T-helper 2 cell treated with Interferon-gamma antibody and Interleukin-4, amounts not matched to agents 5 μg/mL and 100 μg/mL, for 36 hours (primary cell): ENCODE results near the gene TTC39C.
"Not testable (repeated sequence)": the region's sequence is repeated elsewhere in the genome, so short reads cannot be mapped to it uniquely, and the experiment has no call there.

Experiments
- DNase-seq: peaks from one replicate; pipeline ENCODE4 v3.0.0; 2021; ENCODE audit warnings: low spot score
- H3K27ac Mint-ChIP-seq: one replicate; pipeline ENCODE4 v1.8.0; 2021; ENCODE audit warnings: mild to moderate bottlenecking, mixed read lengths
- H3K27me3 Mint-ChIP-seq: one replicate; pipeline ENCODE4 v1.8.0; 2021; ENCODE audit warnings: low read depth, mixed read lengths
- H3K36me3 Mint-ChIP-seq: one replicate; pipeline ENCODE4 v1.8.0; 2021; ENCODE audit warnings: low read depth, mixed read lengths
- H3K4me1 Mint-ChIP-seq: one replicate; pipeline ENCODE4 v1.8.0; 2021; ENCODE audit warnings: low read depth, mixed read lengths
- H3K4me3 Mint-ChIP-seq: one replicate; pipeline ENCODE4 v1.8.0; 2022; ENCODE audit warnings: mild to moderate bottlenecking, moderate library complexity, mixed read lengths
- H3K9me3 Mint-ChIP-seq: one replicate; pipeline ENCODE4 v1.8.0; 2021; ENCODE audit warnings: mixed read lengths

The TTC39C gene

GRCh38 chr18:24039671-24040070 is 25.1 kb downstream of the TTC39C start:
- DNase-seq: no peak
- Mint-ChIP-seq H3K9me3 (no peaks in the 10 kb centered on the region), H3K36me3 (peaks cover 11% of the 10 kb centered on the region), H3K4me1 (peaks cover 15% of the 10 kb centered on the region), H3K27ac (no peak overlapping the region), H3K27me3 (no peaks in the 10 kb centered on the region), H3K4me3 (no peak overlapping the region)

GRCh38 chr18:24041691-24042090 is 27.1 kb downstream of the TTC39C start:
- Mint-ChIP-seq H3K27ac (no peak overlapping the region), H3K36me3 (peaks cover 10% of the 10 kb centered on the region), H3K27me3 (no peaks in the 10 kb centered on the region), H3K9me3 (no peaks in the 10 kb centered on the region), H3K4me3 (no peak overlapping the region), H3K4me1 (peaks cover 15% of the 10 kb centered on the region)
- DNase-seq: no peak

DNA sequence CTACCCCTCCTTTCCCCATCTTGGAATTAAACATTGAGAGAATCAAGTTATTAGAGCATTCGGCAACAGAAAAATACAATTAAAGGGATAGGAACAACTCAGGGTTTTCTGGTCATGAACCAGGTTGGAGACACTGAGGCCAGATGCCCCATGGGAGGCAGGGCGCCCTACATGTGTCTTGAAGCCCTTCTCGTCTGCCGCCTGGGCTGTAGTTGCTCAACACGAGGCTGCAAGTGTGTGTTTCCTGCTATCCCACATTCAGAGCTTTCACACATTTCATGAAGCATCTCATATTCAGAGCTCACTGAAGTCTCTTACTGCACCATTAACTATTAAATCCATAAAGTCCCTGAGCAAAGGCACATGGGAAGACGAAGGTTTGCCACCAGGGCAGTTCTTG is 28.8 kb downstream of the TTC39C start:
- no peak for DNase-seq
- peaks cover 15% of the 10 kb centered on the region for H3K4me1 Mint-ChIP-seq
- H3K4me3 Mint-ChIP-seq: no peak overlapping the region
- peaks cover 7% of the 10 kb centered on the region for H3K36me3 Mint-ChIP-seq
- H3K27me3 Mint-ChIP-seq: no peaks in the 10 kb centered on the region
- no peak overlapping the region for H3K27ac Mint-ChIP-seq
- H3K9me3 Mint-ChIP-seq: no peaks in the 10 kb centered on the region

- Mint-ChIP-seq H3K27ac (no peak overlapping the region), H3K4me1 (peaks cover 25% of the 10 kb centered on the region), H3K36me3 (peaks cover 10% of the 10 kb centered on the region), H3K4me3 (no peak overlapping the region), H3K9me3 (no peaks in the 10 kb centered on the region), H3K27me3 (no peaks in the 10 kb centered on the region)
- DNase-seq: no peak
These were observed 33.7 kb downstream of the TTC39C start for GRCh38 chr18:24048261-24048660.

DNA sequence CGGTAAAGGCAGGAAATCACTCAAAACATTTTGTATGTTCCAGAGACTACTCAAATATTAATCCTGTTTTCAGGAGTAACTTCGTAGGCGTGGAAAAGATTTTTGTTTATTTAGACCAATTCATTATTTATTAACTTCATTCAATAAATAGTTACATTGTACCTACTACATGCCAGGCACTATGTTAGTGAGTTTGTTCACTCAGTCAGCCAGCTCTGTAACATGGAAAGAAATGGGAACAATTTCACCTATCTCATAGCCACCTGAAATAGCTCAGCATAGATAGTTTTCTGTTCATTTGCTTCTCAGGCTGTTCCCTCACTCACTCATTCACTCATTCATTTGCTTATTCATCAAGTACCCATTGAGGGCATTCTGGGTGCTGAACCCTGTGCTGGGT is 34.6 kb downstream of the TTC39C start:
- Mint-ChIP-seq H3K4me3 (no peak overlapping the region), H3K9me3 (no peaks in the 10 kb centered on the region), H3K27ac (no peak overlapping the region), H3K27me3 (no peaks in the 10 kb centered on the region), H3K4me1 (peaks cover 33% of the 10 kb centered on the region), H3K36me3 (peaks cover 10% of the 10 kb centered on the region)
- DNase-seq: no peak

DNA sequence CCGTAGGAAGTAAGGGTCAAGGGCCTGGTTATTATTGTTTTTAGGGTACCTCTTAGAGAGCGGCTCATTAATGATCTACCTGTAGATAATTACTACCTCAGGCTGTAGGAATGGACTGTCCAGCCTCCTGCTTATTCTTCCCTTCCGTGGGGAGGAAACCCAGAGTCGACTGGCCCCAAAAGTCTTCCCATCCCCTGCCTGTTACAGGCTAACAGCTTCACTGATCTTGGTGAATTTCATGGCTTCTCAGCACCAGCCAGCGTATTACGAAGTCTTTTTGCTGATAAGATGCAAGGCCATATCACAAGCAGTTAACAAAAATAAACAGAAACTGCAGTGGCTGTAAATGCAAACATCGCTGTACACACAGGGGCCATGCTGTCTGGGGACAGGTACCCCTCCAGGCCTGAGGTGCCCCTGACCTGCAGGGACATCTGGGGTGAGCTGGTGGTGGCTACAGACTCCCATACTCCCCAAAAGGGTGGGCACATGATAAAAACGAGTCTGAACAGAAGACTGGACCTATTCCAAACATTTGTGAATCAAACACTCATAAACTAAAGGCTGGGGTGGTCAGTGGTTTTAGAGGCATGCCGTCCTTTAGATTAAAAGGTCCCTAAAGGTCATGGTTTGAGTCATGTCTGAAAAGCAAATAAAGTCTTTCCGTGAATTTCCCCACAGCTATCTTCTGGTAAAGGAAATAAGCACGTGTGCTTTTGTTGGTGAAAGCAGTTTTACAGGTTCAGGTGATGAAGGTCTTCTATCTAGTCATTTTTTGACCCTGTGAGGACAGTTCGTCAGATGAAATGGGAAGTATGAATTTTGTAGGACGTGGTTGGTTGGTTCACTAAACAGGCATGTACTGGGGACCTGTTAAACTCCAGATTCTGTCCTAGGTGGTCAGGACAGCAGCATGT is 36.7 kb downstream of the TTC39C start:
- H3K4me3 Mint-ChIP-seq: no peak overlapping the region
- H3K4me1 Mint-ChIP-seq: peaks cover 52% of the 10 kb centered on the region
- DNase-seq: peak; percentile 18

DNA sequence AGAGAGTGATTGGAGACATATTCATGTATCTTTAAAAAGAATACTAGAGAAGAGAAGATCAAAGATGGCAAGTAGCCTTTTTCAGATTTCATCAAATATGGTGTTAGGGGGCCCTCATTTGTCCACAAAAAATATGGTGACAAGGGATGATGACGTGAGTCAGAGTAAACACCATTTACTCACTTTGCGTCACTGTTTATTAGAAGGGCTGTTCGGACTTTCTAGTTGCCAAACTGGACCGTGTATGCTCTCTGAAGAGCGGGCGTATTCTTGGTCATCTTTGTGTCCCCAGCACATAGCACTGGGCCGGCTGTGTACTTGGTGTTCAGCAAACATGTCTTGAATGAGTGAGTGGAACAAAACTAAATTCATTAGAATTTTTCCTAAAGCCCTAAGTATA is 37.5 kb downstream of the TTC39C start:
- H3K4me3 Mint-ChIP-seq: no peak overlapping the region
- H3K27ac Mint-ChIP-seq: no peak overlapping the region
- no peaks in the 10 kb centered on the region for H3K27me3 Mint-ChIP-seq
- no peaks in the 10 kb centered on the region for H3K9me3 Mint-ChIP-seq
- H3K36me3 Mint-ChIP-seq: peaks cover 8% of the 10 kb centered on the region
- H3K4me1 Mint-ChIP-seq: peaks cover 55% of the 10 kb centered on the region
- DNase-seq: no peak

More for the DNA sequence above, 36.7 kb downstream of the TTC39C start:
- H3K36me3 Mint-ChIP-seq: peaks cover 8% of the 10 kb centered on the region
- H3K9me3 Mint-ChIP-seq: no peaks in the 10 kb centered on the region
- no peaks in the 10 kb centered on the region for H3K27me3 Mint-ChIP-seq
- no peak overlapping the region for H3K27ac Mint-ChIP-seq

- DNase-seq: no peak
- H3K9me3 Mint-ChIP-seq: no peaks in the 10 kb centered on the region
- peaks cover 16% of the 10 kb centered on the region for H3K36me3 Mint-ChIP-seq
- H3K4me1 Mint-ChIP-seq: peaks cover 55% of the 10 kb centered on the region
- no peak overlapping the region for H3K4me3 Mint-ChIP-seq
- H3K27me3 Mint-ChIP-seq: no peaks in the 10 kb centered on the region
- H3K27ac Mint-ChIP-seq: no peak overlapping the region
These were observed 38.7 kb downstream of the TTC39C start for GRCh38 chr18:24053211-24053610.

DNA sequence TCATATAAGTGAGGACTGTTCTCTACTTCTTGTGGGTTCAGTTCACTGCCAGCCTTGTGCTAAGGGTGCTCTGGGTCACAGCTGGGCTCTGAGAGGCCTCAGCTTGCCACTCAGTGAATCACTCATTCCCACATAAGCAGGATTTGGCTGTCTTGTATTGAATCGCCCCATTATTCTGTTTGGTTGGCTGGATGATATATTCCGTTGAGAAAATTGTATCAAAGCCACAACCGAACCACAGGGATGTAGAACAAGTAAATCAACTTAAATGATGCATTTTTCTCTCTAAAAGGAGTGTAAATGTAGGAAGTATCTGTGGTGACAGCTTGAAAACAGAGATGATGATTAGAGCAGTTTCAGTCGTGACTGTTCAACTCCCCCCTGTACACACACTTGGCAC is 39.6 kb downstream of the TTC39C start:
- no peaks in the 10 kb centered on the region for H3K9me3 Mint-ChIP-seq
- peak; percentile 45 for DNase-seq
- no peak overlapping the region for H3K27ac Mint-ChIP-seq
- H3K4me3 Mint-ChIP-seq: no peak overlapping the region
- H3K4me1 Mint-ChIP-seq: peaks cover 55% of the 10 kb centered on the region
- no peaks in the 10 kb centered on the region for H3K27me3 Mint-ChIP-seq
- H3K36me3 Mint-ChIP-seq: peaks cover 16% of the 10 kb centered on the region

GRCh38 chr18:24055009-24055804 is 40.7 kb downstream of the TTC39C start:
- DNase-seq: no peak
- Mint-ChIP-seq H3K27me3 (no peaks in the 10 kb centered on the region), H3K4me3 (no peak overlapping the region), H3K4me1 (peaks cover 57% of the 10 kb centered on the region), H3K9me3 (no peaks in the 10 kb centered on the region), H3K27ac (no peak overlapping the region), H3K36me3 (peaks cover 19% of the 10 kb centered on the region)

GRCh38 chr18:24055878-24056277 is 41.3 kb downstream of the TTC39C start:
- H3K4me3 Mint-ChIP-seq: no peak overlapping the region
- H3K9me3 Mint-ChIP-seq: no peaks in the 10 kb centered on the region
- H3K36me3 Mint-ChIP-seq: peaks cover 18% of the 10 kb centered on the region
- peaks cover 55% of the 10 kb centered on the region for H3K4me1 Mint-ChIP-seq
- H3K27ac Mint-ChIP-seq: no peak overlapping the region
- no peaks in the 10 kb centered on the region for H3K27me3 Mint-ChIP-seq
- DNase-seq: no peak

DNA sequence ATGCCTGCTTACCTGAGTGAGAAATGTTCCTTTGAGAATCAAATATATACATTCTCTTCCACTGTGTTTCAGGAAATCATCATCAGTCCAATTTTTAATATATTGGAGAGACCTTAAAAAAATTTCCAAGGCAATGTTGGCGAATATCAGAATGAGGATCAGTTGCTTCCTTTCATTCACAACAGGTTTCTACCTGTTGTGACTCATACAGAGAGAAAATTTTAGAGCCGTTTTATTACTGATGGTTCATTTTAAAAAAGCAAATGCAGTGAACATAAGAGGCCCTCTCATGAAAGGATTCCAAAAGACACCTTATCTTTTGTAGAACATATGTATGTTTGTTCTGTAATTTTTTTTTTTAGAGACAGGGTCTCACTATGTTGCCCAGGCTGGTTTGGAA is 42.0 kb downstream of the TTC39C start:
- peaks cover 18% of the 10 kb centered on the region for H3K36me3 Mint-ChIP-seq
- no peak for DNase-seq
- no peak overlapping the region for H3K4me3 Mint-ChIP-seq
- H3K9me3 Mint-ChIP-seq: no peaks in the 10 kb centered on the region
- H3K27ac Mint-ChIP-seq: no peak overlapping the region
- H3K4me1 Mint-ChIP-seq: peaks cover 53% of the 10 kb centered on the region
- no peaks in the 10 kb centered on the region for H3K27me3 Mint-ChIP-seq

DNA sequence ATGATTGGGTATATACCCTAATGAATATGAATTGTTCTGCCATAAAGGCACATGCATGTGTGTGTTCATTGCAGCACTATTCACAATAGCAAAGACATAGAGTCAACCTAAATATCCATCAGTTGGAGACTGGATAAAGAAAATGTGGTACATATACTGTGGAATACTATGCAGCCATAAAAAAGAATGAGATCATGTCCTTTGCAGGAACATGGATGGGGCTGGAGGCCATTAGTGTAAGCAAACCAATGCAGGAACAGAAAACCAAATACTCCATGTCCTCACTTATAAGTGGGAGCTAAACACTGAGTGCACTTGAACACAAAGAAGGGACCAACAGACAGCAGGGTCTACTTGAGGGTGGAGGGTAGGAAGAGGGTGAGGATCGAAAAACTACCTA is 43.2 kb downstream of the TTC39C start:
- no peaks in the 10 kb centered on the region for H3K27me3 Mint-ChIP-seq
- H3K27ac Mint-ChIP-seq: no peak overlapping the region
- H3K36me3 Mint-ChIP-seq: peaks cover 16% of the 10 kb centered on the region
- H3K4me1 Mint-ChIP-seq: peaks cover 48% of the 10 kb centered on the region
- no peak overlapping the region for H3K4me3 Mint-ChIP-seq
- no peak for DNase-seq
- H3K9me3 Mint-ChIP-seq: no peaks in the 10 kb centered on the region

DNA sequence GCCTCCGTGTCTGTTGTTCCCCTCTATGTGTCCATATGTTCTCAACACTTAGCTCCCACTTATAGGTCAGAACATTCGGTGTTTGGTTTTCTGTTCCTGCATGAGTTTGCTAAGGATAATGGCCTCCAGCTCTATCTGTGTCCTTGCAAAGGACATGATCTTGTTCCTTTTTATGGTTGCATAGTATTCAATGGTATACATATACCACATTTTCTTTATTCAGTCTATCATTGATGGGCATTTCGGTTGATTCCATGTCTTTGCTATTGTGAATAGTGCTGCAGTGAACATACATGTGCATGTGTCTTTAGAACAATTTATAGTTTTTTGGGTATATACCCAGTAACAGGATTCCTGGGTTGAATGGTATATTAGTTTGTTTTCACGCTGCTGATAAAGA is 44.8 kb downstream of the TTC39C start:
- H3K27ac Mint-ChIP-seq, H3K4me3 Mint-ChIP-seq, DNase-seq, H3K9me3 Mint-ChIP-seq, H3K27me3 Mint-ChIP-seq: not testable (repeated sequence)
- peaks cover 17% of the 10 kb centered on the region for H3K36me3 Mint-ChIP-seq
- H3K4me1 Mint-ChIP-seq: peaks cover 39% of the 10 kb centered on the region
